COLO668 (cell line): ENCODE results near the gene OR13D1.
"Not testable (repeated sequence)": the region's sequence is repeated elsewhere in the genome, so short reads cannot be mapped to it uniquely, and the experiment has no call there.

ENCODE experiments used
- DNase-seq: peaks from one replicate; lab custom pipeline; 2025; ENCODE audit not compliant: unreplicated experiment; lab: John Stamatoyannopoulos, UW

Gene OR13D1

DNA sequence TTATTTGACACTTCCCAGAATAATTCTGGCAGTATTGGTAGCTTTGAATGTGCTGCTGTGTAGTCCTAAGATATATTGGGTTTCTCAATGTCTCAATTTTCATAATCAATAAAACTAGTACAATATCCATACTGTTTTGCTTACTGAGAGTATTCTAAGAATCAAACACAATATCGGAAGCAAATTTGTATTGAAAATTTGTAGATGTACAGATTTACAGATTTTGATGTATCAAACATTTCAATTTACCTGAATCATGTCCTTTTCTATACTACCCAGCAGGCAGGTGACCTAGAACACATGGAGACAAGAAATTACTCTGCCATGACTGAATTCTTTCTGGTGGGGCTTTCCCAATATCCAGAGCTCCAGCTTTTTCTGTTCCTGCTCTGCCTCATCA, at the start of gene OR13D1:
Gene OR13D1, plus strand, starts transcription at position 301 of the 400 bp plus-strand sequence. Its CDS starts 0 bp downstream, at position 301.
- no peak for DNase-seq

GRCh38 chr9:104658496-104659195, 35.7 kb upstream of the OR13D1 start:
- DNase-seq, result no peak

- DNase-seq, result no peak
Measured at GRCh38 chr9:104675611-104676010, 18.7 kb upstream of the OR13D1 start.

- DNase-seq, result no peak
Measured at GRCh38 chr9:104682642-104683041, 11.7 kb upstream of the OR13D1 start.

DNA sequence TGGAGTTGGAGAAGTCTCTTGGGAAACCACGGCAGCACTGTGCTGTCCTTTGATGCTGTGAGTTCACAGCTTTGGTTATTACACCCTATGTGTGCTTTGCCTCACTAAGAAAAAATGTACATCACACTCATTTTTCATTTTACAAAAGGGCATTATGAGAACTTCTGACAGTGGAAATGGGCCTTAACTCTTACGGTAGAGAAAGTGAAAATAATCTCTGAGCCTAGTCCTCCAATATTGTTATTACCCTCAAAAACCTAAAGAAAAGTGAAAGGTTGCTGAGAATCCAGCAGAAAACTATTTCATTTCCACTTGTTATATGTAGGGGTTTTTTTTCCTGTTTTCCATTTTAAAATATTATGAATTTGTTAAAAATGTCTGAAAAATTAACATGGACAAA, 8.2 kb upstream of the OR13D1 start:
- no peak for DNase-seq

- no peak for DNase-seq
Measured at GRCh38 chr9:104700306-104700705, 6.0 kb downstream of the OR13D1 start.

GRCh38 chr9:104708737-104709136, 14.4 kb downstream of the OR13D1 start:
- DNase-seq, result not testable (repeated sequence)

GRCh38 chr9:104711604-104712003, 17.3 kb downstream of the OR13D1 start:
- no peak for DNase-seq

DNA sequence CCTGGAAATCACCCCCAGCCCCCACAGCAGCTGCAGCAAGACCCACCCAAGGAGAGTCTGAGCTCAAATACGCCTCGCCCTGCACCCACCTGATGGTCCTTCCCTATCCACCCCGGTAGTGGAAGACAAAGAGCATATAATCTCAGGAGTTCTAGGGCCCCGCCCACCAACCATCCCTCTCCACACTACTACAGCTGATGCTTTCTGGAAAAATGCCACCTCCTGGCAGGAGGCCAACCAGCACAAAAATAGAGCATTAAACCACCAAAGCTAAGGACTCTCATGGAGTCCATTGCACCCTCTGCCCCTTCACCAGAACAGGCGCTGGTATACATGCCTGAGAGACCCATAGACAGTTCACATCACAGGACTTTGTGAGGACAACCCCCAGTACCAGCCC, 30.7 kb downstream of the OR13D1 start:
- peak; percentile 3 for DNase-seq

DNA sequence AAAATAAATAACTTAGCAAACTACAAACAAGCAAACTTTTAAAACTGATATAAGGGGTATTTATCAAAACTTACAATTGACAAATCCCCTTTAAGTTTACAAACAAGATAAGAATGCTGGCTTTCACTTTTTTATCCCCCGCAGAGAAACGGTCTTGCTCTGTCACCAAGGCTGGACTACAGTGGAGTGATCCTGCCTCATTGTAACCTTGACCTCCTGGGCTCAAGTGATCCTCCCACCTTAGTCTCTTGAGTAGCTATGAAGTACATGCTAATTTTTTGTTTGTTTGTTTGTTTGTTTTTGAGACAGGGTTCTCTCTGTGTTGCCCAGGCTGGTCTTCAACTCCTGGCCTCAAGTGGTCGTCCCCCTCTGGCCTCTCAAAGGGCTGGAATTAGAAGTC, 44.1 kb downstream of the OR13D1 start:
- no peak for DNase-seq

GRCh38 chr9:104740621-104741020, 46.3 kb downstream of the OR13D1 start:
- no peak for DNase-seq

DNA sequence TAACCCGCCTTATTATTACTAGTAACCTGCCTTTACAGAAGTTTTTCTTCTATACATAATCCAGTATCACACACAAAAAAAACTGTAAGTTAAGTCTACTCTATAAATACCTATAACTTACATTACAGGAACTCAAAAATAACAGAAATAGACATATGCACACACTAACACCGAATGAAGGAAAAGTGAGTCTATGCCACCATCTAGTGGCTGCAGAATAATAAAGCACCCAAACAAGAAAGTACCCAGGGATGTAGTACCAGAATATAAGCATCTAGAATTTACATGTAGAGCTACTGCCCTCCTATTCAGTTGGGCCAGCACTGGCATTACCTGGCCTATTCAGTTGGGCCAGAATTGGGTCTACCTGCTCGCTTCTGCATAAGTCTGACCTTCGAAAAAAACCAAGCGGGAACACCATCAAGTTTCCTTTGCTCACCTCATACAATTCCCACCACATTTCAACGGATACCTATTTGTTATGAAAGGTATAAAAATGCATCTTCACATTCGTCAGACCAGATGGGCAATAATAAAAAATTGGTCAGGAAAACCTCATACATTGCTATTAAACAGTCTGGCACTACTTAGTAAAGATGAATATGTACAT, 49.2 kb downstream of the OR13D1 start:
- DNase-seq, result peak; percentile 25
